ENCODE data around the gene MTFR1L.

Gene MTFR1L

DNA sequence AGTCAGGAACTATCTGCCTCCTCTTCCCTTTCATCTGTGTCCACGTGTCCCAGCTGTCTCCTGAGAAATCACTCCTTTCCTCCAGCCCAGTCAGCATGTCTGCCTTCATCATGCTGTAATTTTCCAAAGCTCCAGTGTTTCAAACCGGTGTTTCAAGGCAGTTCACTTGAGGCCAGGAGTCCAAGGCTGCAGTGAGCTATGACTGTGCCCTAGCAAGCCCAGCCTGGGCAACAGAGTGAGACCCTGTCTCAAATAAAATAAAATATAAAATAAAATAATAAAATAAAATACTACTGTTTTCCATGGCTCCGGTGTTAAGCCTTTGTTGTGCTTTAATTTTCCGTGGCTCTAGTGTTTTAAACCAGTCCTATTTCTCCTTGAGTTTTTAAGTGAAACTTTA lies 27.6 kb upstream of the MTFR1L start:
- DNase-seq = no peak

DNA sequence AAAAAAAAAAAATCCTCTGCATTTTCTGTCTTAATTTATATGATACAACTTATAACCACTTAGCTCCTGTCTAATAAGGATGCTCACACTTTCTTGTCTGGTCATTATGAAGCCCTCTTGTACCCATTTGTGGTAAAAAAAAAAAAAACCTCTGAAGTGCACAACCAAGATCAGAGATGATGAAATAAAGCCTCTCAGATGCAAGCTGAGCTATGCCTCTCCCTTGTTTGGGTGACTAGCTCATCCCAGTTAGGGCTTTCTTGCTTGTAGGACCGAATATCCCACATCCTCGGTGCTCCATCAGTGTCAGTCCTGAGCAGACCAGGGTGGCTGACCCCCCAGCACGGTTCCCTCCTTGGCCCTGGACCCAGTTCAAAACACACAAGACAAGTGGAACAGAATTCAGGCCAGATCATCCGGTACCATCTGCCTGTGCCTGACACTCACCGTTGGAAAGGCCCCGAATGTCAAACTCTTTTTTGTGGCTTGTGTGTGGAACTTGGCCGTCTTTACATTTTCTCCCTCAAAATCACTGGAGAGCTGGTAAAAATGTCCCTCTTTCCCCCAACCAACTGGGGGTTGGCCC lies 26.1 kb upstream of the MTFR1L start:
- DNase-seq = no peak

DNA sequence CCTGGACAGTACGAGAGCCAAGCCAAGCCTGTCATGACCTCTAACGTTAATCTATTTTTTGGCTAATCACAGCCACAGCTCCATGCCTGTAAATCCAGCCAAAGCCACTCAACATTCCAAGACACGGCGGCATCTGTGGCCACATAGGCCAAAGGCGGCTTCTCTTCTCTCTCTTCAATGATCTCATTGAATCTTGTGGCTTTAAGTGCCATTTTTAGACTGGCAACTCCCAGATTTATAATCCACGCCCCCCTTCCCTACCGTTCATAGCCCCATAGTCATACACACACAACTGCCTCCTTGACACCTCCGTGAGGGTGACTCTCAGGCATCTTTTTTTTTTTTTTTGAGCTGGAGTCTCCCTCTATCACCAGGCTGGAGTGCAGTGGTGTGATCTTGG lies 25.4 kb upstream of the MTFR1L start:
- DNase-seq = no peak

DNA sequence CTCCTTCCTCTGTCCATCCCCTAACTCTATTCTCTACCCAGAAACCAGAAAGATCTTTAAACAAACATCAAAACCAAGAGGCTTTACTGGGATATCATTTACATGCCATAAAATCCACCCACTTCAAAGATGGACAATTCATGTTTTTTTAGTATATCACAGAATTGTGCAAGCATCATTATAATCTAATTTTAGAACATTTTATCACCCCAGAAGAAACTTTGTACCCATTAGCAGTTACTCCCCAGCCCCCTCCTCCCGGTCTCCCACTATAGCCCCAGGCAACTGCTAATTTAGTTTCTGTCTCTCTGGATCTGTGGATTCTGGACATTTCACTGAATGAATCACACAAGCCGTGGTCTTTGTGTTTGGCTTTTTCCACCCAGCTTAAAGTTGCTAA lies 24.5 kb upstream of the MTFR1L start:
- DNase-seq = no peak

DNA sequence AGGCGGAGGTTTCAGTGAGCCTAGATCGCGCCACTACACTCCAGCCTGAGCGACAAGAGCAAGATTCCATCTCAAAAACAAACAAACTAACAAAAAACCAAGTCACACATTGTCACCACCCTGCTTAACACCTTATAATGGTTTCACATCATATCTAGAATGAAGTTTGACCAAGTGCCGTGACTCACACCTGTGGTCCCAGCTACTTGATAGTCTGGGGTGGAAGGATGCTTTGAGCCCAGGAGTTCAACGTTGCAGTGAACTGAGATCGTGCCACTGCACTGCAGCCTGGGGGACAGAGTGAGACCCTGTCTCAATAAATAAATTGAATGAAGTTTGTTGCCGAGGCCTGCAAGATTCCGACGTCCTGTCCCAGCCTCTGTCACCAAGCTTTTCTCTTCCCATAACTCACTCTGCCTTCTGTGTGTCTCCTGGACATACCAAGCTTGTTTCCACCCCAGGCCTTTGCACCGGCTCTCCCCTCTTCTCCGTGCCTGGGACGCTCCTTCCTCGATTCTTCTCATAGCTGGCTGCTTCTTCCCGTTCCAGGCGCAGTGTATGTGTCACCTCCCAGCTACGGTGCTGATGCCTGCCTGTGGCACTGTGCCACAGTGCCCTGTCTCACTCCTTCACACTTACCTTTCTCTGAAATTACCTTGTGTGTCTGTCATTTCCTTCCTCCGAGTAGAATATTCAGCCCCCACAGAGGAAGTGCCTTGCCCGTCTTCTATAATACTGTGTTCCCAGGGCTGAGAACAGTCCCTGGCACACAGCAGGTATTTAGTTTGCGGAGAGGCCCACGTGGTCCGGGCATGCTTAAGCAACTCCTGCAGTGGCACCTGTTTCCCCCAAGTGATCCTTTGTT lies 23.6 kb upstream of the MTFR1L start:
- DNase-seq = peak; percentile 48 to 52

DNA sequence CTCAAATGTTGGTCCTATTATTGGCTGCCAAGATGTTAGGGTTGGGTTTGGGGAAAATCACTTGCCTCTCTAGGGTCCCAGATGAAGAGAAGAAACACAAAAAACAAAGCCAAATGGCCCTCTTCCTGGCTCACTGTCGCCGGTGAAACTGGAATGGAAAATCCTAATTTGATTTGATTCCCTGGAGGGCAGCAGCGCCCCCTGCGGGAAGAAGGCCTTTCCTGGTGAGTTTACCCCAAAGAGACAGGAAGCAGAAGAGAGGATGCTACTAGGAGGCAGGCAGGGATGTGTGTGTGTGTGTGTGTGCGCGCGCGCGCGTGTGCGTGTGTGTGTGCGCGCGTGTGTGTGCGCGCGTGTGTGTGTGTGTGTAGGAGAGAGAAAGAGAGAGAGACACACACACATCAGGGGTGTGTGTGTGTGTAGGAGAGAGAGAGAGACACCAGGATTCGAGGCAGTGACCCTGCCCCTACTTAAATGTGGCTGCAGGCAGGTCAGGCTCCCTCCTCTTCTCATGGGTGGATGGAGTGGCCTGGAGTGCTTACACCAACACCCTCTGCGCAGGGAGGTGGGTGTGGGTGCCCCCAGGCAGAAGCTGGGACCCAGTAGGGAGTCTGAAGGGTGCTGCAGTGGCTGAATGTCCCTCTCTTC lies 22.8 kb upstream of the MTFR1L start:
- peak; percentile 82 to 90 for DNase-seq

DNA sequence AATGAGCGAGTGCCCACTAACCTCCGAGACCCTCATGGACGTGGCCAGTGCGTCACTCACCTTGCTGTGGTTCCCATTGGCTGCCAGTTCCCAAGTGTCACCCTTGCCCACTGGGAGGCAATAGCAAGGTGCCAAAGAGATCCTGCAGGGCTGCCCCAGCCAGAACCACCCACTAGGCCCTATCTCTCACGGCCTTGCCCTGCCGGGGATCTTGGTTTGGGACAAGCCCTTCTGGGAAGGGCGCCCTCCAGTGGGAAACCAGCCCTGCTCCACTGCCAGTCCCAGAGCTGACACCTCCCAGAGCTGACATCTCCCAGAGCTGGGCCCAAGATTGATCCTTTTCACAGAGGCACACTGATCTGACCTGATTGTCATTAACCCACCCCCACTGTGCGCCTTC lies 21.8 kb upstream of the MTFR1L start:
- peak in 1 of 2 donors; percentile 27 for DNase-seq

DNA sequence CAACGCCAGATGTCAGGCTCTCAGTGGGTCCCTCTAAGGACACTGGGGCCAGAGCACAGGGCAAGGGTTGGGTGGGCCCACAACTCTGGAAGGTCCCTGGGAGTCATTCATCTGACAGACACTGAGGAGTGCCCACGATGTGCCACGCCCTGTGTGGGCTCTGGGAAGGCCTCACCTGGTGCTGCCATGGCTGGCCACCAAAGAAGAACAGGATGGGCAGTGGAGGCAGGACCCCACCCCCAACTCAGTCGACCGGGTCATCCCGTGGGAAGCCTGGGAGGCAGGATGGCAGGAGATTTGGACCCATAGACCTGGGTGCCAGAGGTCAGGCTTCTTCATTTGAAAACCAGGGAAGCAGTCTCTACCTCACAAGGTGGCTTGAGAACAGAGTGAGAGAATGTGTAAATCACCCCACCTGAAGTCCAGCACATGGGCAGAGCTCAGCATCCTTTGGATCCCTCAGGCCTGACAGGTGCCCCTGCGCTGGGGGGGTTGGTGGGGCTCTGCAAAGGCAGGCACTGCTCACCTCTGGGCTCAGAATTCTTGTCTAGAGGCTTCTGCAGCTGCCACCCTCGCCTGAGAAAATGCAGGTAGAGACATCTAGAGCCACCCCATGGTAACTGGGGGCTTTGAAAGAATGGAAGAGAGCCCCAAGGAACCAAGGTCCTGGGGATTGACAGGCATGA lies 20.9 kb upstream of the MTFR1L start:
- no peak for DNase-seq

DNA sequence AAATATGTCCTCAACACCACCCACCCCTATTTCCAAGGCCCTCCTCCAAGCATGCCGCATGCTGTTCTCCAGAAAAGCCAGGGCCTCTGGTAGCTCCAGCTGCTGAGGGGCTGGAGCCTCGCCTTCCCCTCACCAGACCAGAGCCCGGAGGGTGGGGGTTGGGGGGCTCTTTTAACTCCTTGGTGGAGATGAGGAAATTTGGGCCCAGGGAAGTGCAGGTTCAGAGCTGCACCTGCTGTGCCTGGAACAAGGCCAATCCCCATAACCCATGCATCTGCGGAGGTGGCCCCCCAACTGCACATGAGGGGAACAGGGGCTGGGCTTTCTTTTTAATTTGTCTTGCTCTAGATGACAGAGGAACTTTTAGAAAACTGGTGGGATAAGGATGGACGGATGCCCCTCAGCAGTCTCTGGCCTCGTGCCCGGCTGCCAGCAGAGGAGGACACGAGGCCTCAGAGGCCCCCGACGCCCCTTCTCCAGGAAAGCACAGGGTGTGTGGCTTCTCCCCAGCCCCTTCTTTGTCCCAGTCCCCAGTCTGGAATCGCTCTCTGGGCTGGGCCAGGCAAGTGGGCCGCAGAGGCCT lies 20.3 kb upstream of the MTFR1L start:
- no peak for DNase-seq

DNA sequence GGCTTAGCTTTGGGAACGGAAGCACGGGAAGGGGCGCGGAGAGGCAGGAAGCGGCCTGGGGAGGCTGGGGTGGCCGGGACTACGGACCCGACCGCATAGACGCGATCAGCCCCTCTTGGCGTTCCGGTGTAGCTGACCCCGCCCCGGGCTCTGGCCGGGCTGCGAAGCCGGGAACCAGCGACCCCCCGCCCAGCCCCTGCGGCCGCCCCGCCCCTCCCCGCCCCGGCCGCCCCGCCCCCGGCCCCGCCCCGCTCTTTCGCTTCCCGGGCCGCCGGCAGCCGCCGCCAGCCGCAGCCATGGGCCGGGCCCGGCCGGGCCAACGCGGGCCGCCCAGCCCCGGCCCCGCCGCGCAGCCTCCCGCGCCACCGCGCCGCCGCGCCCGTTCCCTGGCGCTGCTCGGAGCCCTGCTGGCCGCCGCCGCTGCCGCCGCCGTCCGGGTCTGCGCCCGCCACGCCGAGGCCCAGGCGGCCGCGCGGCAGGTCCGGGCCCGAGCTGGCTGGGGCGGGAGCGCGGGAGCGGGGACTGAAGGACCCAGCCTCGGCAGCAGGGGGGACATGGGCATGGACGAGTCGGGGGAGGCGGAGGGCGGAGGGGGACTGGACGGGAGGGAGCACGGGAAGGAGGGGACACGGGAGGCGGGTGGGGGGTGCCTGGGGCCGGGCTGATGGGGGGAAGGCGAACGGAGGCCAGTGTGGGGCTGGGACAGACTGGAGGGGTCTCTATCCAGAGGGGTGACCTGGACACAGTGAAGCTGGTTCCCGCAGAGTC lies 19.6 kb upstream of the MTFR1L start, which contains the start of gene SELENON:
Gene SELENON (plus strand): TSS at position 259 of the 768 bp plus-strand sequence. CDS start 38 bp downstream, at position 297.
- DNase-seq = peak in 1 of 2 donors; percentile 27

DNA sequence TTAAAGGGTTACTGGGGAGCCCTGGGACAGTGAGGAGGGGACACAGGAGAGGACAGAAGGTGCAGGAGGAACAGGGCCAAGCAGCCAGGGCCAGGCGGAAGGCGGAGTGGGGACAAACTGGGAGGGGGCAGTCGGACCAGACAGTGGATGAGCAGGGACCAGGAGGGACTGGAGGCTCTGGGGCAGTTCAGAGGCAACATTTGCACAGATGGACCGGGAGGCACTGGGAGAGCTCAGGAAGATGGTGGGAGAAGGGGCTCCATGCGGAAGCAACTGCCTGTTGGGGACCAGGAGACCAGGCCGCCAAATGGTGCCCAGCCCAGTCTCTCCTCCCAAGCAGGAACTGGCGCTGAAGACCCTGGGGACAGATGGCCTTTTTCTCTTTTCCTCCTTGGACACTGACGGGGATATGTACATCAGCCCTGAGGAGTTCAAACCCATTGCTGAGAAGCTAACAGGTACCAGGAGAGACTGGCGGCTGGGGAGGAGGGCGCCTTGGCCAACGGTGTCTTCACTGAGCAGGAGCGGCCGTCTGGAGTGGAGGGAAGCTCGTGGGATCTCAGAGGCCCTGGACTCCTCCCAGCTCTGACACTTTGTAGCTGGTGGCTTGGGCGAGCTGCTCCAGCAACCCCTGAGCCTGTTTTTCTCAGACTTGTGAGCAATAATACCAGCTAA lies 18.9 kb upstream of the MTFR1L start:
- no peak for DNase-seq

DNA sequence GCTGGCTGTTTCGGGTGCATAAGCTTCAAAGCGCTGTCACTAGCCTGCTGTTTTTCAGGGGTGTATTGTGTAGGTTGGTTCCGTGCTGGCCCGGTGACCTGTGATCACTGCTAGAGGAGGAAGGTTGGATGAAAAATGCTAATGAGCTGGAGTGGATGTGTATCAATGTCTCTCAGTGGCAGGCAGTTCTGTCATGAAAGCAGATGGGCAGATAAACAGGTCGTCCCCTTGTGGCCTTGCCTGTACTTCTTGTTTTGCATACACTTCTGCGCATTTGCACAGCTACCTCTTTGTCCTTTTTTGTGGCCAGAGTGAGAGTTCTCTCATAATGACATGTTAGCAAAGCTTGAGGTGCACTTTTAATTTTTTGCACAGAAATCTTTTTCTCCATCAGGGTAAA lies 16.8 kb upstream of the MTFR1L start:
- no peak for DNase-seq

DNA sequence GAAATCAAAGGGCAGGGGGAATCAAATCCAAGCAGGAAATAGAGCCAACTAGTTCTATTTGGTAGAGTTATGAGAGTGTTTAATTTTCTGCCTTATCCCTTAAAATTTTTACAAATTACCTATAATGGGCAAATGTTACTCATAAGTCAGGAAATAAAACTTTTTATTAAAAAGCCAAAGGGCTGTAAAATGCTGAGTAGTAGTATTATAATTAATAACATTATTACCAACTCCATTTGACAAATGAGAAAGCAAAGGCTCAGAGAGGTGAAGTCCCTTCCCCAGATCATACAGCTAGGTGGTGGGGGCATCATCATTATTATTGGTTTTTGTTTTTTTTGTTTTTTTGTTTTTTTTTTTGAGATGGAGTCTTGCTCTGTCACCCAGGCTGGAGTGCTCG lies 16.4 kb upstream of the MTFR1L start:
- no peak for DNase-seq

DNA sequence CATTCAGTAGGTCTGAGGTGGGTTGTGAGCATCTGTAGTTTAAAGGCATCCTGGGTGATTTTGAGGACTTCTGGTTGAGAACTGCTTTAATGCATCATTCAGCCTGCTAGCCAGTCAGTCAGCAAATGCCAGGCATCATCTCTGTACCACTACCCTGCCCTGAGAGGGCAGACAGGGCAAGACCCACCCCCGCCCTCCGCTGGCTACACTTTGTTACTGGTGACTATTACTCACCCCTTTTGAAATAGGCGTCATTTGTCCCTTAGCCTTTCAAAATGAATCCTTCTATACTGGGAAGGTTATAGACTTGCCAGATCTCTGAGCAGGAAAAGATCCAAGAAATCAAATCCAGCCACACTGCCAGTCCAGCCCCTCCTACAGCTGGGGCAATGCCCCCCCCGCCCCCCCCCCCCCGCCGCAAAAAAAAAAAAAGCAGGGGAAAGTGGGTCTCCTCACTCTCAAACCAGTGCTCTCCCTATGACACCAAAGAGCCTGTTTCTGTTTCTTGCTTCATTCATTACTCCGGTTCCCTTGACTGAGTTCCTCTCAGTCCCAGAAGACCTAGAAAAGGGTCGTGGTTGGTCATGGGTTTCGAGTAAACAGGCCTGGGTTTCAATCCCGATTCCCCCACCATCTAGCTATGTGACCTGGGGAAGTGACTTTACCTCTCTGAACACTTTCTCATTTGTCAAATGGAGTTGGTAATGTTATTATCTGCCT lies 15.3 kb upstream of the MTFR1L start:
- no peak for DNase-seq

DNA sequence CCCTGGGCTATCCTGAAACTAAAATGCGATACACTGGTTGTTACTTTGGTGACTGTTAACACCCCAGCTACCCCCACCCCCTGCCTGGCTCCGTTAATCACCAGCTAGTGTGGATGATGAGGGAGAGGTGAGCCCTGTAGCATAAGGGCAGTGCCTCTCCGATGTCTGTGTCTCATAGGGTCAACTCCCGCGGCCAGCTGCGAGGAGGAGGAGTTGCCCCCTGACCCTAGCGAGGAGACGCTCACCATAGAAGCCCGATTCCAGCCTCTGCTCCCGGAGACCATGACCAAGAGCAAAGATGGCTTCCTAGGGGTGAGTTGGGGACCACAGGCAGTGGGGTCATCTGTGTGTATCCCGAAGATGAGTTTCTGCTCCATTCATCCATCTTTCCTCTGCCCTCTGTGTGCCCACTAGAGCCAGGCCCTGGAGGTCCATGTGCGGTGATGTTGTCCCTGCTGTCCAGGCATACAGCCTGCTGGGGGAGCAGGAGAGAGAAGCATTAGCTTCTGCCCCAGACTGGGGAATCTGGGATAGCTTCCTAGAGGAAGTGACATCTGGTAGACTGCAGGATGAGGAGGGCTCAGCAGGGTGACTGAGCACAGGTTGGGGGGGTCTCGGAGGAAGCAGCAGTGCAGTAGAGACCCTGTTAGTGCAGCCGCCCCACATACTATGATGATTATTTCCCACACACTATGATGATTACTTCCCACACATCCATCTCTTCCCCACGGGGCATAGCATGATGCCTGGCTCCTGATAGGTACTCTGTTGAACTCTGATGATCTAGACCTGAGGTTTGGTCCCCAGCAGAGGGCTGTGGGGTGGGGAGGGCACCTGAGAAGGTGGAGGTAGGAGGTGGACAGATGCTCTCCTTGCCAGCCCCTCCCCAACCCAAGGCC lies 14.5 kb upstream of the MTFR1L start:
- no peak for DNase-seq

DNA sequence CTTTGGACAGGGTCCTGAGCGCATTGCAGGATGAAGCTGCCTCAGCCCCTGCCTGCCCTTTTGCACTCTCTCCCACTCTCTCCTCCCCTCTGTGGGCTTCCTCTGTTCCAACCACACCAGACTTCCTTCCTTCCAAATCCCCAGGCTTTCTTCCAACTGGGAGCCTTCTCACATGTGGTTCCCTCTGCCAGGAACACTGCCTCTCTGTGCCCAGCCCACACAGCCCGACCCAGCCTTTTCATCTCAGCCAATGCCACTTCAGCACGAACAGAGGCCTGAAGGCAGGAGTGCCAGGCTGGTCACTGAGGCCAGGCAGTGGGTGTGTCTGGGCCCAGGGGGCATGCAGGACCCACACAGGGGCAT lies 13.9 kb upstream of the MTFR1L start:
- DNase-seq = no peak

DNA sequence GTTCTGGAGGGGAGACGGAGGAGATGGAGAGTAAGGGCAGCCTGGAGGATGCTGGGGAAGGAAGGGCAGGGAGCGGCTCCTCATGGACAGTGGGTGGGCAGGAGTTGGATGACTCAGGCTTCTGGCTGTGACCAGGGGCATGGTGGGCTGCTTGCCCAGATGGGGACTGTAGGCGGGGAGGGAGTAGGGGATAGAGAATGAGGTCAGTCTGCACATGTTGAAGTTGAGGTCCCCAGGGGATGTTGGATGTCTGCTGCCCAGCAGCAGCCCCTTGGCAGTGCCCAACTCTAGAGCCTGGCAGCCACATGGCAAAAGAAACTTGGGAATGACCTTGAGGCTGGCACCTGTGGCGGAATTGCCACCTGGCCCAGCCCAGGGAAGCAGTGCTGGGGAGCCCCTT lies 13.3 kb upstream of the MTFR1L start:
- no peak for DNase-seq

DNA sequence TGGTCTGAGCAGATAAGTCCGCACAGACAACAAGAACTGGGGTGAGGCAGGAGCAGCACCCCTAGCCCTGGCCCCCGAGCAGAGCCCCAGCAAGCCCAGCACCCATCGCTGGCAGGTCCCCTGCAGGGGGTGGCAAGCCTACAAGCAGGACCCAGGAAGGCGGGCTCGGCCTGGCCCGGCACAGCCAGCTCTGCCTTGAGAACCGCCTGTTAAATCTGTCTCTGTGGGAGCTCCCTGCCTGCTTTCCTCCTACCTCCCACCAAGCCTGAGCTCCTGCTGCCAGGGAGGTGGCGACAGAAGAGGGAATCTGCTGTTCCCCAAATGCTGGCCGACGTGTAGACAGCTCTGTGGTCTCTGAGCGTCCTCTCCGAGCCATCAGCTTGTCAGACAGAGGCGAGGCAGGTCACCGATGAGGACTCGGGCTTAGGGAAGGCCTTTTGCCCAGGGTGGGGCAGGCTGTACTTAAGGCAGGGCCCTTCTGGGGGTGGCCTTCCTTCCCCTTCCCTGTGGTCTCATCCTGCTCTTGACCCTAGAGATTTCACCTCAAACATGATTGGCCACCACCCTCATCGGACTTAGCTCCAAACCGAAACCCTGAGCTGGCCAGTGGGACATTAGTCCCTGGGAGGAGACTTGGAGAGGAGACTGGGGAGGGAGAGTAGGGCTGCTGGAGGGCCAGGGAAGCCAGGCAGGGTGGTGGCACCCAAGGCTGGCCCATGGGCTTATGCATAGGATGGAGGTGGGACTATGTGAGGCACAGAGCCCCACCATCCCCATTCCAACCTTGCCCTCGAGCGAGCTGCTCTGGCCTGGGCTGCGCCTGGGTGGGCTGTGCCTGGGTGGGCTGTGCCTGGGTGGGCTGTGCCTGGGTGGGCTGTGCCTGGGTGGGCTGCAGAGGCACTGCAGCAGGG lies 12.0 kb upstream of the MTFR1L start:
- no peak for DNase-seq
